Activated CD4-positive, alpha-beta T cell treated with anti-CD3 and anti-CD28 coated beads, Interleukin-2, Interleukin-4, amounts not matched to agents 100 ng/mL and 50 ng/mL, durations not matched to agents 16 hours and 8 hours (primary cell): Measurements from ENCODE around the gene MORN5.

Source experiments
- DNase-seq: peaks from one replicate; pipeline ENCODE4 v3.0.0-alpha.2; 2020; ENCODE audit warnings: low spot score

The MORN5 gene

DNA sequence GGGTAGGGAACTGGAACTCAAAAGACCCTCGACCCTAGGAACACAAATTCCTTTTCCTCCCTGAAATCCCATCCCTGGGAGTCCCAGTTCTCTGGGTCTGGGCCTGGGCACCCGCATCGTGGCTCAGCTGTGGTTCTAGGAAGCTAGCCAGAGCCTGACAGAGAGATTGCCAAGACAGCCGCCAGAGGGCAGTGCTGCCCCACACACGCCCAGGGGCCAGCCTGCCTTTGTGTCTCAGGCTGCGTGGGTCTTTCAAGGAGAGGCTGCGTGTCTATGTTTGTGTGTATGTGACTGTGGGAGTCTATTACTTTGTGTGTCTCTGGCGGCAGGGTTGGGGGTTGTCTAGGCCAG lies 34.6 kb upstream of the MORN5 start:
- peak; percentile 78 for DNase-seq

DNA sequence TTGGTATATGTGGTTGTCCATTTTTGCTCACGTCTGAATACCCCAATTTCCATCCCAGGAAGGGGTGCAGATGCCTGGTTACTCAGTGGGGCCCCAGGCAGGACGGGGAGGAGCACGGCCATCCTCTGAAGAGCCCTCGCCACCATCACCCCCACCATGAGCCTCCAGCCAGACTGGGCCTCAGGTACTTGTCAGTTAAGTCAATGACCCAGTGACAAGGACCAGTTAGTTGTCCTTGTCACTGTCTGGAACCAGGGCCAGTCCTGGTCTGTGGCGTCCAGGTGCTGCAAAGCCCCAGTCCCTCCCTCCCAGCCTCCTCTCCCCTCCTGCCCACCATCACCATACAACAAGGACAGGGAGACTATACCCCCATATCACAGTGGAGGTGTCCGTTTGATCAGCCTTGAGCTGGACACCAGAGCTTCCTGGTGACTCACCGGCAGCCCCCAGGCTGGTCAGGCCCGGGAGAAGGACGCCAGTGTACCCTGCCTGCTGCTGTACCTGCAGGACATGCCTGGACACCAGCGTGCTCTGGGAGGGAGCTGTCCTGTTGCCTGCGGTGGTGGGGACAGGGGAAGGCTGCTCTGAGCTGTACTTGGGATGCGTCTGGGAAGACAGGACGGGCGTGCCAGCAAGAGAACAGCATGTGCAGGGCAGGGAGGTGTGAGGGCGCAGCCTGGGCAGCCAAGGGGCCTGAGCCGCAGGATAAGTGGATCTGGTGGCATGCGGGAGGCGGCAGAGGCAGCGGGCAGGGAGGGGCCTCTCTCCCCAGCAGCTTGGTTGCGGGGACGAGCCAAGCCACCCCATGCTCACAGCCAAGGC lies 34.0 kb upstream of the MORN5 start:
- DNase-seq, result no peak

DNA sequence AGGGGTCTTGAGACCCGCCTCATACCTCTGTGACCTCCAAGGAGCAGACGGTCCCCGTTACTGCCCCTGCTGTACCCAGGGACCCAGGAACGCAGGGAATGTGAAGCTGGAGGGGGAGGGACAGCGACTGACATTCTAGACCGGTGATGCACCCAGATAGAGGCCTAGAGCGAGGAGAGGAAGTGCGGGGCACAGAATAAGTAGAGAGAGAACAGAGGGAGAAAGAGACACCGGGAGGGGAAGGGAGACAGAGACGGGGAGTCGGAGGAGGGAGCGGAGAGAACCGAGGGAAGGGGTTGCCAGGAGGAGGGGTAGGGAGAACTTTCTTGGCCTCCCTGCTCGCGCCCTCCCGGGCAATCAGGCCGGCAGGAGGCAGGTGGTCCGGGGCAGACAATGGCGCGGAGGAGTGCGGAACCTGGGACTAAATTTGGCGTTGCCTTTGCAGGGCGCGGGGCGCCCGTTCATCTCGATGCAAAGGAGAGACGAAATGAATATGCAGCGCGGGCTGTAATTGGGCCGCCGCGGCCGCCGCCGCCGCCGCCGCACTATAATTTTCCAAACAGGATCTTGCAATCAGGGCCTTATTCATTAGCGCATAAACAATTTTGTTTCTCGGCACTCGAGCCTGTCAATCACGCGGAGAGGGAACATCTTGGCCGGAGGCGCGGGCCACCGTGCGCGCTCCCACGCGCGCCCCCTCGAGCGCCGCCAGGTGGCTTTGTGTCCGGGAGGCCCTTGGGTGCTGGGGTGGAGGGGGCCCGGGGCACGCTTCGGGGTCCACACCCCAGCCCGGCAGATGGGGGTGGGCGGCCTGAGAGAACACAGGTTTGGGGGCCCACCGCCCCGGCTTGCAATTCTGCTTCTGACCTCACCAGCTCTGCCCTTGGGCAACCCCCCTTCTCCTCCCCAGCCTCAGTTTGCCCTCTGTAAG lies 33.1 kb upstream of the MORN5 start:
- DNase-seq, result no peak

DNA sequence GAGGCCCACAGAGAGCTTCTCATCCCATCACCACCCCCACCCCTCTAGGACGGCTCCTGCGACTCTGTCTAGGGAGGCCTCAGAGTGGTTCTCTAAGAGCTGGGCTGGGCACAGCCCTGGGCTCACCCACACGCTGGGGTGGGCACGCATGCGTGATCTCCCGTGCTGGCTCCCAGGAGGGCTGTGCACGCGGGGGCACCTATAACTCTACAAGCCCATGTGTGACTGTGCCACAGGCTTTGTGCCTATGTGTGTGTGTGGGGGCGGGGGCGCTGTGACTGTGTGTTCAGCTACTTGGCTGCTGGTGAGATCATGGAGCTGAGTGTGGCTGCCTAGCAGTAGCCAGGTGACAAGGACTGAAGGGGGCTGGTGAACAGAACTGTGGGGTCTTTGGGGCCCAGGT lies 32.3 kb upstream of the MORN5 start:
- no peak for DNase-seq

DNA sequence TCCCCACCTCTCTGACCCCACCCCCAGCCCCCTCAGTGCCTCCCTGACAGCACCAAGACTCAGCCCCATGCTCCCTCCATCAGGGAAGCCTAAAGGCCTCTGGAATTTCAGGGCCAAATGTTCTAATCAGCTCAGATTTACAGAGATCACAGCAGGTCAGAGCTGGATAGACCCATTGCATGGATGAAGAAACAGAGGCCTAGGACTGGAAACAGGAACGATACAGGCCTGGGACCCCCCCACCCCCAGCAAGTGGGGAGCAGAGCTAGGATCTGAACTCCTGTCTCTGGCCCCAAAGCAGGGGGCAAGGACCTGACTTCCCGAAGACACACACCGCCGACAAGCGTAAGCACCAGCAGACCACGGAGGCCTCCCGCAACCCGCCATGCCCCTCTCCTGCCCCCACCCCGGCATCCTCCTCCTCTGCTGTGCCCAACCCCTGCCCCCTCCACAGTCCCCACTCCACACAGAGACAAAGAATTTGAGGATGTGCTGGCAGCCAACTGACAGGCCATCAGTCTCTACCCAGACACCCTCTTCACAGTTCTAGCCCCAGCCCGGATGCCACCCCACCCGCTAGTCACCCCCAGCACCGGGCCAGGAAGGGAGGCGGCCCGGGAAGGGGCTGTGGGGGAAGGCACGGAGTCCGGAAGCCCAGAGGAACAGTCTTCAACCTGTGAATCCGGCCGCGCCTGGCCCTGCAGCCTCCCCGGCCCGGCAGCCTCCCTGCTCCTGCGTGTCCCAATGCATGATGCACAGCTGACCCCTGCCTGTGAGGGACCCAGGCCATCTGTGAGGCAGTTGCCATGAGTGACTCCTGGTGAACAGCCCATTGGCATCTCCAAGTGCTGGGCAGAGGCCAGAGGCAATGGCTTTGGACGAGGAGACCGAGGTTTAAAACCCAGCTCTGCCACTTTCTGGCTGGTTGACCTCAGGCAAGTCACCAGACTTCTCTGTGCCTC lies 31.4 kb upstream of the MORN5 start:
- no peak for DNase-seq

DNA sequence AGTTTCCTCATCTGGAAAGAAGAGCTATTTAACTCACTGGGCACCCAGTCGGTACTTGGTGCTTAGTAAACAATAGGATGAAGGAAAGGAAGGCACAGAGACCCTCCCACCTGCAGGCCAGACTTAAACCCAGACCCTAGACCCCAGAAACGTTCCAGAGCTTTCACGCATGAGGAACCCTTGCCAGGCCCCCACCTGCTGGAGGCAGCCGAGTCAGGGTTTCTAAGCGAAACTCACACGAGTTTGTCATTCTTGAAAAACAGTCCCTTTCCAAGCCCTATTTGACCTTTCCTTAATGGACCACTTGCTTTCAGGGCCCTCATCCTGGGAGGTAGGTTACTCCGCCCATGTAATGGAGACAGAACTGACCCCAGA lies 30.8 kb upstream of the MORN5 start:
- DNase-seq, result no peak

DNA sequence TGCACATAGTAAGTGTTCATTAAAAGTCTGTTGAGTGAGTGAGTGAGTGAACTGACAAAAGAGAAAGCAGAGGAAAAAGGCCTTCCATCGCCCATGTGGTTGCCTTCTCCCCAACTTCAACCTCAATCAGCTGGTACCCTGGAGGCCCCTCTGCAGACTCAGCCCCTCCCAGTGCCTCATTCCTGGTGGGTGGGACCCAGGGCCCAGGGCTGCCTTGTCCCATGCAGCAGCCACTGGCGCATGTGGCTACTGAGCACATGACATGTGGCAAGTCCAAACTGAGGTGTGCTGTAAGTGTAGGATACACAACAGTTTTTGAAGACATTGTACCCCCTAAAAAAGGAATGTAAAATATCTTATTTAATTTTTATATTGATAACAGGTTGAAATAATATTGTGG lies 29.7 kb upstream of the MORN5 start:
- DNase-seq, result no peak

DNA sequence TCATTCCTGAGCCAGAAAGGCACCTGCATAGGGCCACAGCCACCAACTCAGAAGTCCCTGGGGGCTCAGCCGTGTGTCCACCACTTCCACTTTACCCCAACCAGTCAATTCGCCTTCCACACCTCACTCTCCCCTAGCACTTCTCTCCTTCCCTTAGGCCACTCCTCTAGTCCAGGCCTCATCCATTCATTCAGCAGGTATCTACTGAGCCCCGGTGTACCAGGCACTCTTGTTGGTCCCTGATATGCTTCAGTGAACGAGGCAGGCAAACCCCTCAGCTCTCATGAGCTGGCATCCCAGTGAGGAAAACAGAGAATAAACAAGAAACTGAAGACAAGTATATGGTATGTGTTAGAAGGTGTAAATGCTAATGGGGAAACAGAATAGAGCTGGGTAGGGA lies 28.9 kb upstream of the MORN5 start:
- DNase-seq, result no peak

DNA sequence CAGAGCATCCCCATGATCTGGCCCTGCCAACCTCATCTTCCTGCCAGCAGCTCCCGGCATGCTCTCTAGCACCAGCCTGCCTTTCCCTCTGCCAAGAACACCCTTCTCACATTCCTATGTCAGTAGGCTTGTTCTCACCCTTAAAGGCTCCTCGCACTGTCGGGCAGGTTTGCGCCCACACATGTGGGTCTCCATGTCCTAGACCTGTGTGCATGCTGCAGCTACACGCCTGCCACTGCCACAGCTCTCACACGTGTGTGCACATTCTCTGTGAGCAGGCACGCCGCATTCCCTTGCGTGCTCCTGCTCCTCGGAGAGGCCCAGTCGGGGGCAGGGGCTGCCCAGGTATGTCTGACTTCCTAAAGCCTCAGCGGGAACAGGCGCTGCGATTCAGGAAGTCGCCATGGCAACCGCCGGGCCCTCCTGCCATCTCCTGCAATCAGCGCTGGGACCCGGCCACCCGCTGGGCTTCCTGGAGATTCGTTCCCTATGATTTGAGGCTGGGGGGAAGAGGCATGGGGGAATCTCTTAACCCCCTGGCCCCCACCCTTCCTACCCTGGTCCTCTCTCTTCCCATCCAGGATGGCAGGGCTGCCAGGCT lies 28.2 kb upstream of the MORN5 start:
- DNase-seq, result no peak

DNA sequence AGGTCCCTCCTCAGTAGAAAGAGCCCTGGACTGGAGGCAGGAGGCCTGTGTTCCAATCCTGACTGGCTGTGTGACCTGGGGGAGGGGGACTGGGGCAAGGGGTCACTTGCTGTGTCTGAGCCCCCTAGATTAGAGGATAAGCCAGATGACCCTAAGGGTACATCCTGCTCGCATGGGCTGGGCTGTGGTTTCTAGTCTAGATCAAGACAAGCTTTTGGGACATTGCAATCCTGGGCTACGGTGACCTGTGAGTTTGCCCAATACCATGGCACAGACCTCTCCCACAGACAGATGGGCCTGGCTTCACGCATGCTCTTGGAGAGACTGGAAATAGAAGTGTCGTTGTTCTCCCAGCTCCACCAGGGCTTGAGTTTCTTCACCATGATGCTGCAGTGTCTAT lies 27.2 kb upstream of the MORN5 start:
- no peak for DNase-seq

DNA sequence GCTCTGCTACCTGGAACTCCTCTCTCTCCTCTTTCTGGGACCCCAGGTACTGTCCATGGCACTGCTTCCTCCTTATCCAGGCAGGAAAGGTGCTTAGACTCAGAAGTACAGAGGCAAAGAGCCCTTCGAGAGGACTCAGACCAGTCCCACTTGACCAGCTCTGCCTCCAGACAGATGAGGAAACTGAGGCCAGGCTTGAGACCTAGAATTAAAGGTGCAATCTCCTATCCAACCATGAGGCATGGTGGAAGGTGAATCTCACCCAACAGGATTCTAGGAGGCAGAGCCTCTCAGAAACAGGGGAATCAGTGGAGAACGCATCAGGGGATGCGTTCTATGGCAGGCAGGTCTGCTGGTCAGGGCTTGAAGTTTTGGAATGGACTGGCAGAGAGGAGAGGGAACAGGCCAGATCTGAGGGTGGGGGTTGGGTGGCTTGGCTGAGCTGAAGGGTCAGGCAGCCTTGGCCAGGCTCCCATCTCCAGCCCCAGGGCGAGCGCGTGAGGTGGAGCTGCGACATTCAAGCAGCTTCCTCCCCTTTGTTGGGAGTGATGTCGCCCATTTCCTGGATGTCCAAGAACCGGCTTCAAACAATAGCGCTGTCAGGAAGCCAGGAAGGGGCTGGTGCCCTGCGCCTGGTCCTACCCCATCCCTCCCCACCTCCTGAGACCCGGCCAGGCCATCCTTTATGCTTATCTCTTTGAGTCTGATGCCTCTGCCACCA lies 26.3 kb upstream of the MORN5 start:
- DNase-seq, result no peak

DNA sequence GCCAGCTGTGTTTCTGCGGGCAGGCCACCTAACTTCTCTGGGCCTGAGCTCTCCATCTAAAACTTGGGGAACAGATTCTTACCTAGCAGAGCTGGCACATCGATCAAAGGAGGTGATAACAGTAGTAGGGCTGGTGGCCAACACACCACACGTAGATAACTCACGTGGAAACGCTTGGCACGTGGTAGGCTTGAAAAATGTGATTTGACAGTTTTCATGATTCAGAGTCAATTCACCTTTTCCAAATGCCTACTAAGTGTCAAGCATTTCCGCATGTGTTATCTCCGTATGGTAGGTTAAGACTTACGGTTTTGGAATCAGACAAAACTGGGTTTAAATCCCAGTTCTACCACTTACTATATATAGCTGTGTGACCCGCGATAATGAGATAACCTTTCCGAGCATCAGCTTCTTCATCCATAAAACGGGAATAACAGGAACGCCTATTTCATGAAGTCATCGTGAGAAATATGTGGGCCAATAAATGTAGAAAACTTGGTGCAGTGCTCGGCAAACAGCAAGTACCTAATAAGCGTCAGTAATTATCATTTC lies 25.6 kb upstream of the MORN5 start:
- DNase-seq, result no peak

DNA sequence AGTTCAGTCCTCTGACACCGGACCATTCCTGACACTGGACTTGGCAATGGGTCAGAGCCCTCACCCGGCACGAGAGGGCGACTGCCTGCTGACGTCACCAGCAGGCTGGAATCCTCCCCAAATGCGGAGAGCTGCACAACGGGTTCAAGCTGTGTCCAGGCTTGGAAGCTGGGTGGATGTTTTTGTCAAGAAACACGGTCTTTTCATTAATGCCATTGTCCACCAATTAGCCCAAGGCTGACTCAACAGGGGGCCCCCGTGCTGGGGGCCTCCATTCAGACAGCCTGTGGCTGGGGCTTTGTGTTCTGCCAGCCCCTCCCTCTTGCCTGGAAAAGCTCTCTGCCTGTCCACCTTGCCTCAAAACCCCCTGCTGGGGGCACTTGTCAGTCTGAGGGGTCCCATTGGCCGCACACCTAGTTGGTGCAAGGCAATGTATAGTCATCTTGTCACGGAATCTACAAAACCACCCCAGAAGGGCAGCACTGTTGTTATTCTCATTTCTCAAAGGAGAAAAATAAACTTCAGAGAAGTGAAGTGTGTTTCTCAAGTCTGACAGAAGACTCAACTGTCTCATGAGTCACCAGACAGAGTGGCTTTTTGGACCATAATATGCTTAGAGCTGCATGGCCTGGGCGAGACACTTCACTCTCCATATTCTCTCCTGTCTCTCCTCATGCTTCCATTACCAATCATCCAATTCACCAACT lies 24.7 kb upstream of the MORN5 start:
- DNase-seq, result no peak

DNA sequence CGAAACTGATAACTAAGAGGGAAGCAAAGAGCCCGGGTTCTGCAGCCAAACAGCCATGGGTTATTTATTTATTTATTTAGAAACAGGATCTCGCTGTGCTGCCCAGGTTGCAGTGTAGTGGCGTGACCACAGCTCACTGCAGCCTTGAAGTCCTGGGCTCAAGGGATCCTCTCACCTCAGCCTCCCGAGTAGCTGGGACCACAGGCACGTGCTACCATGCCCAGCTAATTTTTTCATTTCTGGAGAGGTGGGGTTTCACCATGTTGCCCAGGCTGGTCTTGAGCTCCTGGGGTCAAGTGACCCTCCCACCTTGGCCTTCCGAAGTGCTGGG lies 24.2 kb upstream of the MORN5 start:
- no peak for DNase-seq

DNA sequence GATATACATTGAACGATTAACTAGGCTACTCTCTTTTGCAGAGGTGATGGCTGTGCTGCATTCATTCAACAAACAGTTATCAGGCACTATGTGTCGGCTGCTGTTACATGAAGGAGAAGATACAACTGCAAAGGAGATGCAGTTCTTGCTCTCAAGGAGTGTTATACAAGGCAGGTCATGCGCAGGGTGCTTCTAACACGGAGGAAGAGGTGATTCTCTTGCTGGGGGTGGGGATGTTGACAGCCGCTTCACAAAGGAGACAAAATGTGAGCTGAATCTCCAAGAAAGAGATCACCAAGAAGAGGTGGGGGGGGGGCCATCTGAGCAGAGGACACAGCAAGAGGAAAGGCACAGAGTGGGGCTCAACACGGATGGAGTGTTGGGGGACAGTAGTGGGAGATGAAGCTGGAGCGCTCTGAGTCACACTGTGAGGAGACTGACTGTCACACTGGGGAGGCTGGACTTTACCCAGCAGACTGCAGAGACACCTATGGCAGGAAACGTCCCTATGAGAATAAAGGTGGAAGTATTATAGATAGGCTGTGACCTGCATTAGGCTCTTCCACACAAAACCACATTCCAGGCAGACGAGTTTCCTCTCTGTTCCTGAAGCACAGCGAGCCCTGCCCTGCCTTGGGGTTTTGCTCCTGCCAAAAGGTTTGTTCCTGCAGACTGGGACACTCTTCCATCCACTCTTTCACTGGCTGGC lies 21.0 kb upstream of the MORN5 start:
- no peak for DNase-seq

DNA sequence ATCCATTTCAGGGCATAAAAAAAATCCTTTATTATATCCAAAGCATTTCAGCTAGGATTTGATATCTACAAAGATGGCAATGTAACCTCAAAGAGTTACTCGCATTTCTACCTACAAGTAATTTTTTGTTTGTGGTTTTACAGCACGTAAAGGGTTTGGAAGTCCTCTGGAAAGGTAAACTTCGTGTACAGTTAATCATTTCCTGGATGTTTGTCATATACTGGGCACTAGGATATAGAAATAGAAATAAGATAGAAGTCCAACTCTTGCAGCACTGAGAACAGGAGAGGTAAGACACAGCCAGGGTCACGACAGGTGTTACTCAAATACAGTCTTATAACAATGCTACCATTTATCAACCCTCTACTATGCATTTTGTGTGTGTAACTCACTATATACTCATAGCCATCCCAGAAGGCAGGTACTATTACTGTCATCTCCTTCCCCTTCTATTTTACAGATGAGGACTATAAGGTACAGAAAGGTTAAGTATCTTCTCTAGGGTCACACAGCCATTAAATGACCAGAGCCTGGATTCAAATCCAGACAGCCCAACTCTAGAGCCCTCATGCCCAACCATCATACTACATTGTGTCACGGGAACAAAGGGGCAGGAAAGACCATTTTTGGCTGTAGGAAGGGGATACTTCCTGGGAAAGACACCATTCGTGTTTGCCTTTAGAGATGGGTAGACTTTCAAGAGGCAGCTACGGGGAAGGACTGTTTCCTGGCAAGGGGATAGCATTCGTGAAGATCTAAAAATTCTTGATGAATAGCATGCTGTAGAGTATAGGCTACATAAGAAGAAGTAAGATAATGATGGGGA lies 19.1 kb upstream of the MORN5 start:
- DNase-seq, result no peak

DNA sequence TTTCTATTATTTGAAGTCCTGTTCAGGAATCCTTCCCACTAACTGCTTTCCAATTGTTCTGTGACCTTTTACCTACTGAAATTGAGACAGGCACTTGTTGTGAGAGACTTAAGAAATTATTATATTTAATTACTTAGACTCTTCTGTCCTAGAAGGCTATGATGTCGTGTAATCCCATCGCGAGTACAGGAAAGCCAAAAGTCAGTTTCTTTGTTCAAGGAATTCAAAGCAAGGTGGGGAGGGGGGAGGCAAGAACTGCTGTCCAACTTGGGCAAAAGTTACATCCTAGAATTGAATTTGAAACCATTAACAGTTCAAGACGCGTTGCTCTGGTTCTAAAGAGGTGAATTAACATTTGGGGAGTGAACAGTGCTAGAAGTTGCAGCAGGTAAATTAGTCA lies 18.0 kb upstream of the MORN5 start:
- DNase-seq, result no peak

DNA sequence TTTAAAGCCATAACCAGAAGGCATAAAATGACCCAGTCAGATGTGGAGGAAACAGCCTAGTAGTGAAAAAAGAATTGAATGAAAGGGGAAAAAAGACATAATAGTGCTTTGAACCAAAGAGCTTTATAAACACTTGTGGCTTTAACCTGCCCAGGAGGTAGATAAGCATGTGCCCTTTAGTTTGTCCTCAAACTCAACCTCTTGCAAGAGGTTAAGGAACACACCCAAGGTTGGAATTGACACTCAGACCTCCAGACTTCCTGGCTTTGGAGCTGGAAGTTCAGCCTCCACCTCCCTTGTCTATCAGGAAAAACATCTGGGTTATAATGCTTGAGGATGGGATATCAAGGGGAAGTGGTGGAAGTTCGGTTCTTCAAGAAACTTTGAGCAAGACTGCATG lies 16.4 kb upstream of the MORN5 start:
- DNase-seq, result no peak

DNA sequence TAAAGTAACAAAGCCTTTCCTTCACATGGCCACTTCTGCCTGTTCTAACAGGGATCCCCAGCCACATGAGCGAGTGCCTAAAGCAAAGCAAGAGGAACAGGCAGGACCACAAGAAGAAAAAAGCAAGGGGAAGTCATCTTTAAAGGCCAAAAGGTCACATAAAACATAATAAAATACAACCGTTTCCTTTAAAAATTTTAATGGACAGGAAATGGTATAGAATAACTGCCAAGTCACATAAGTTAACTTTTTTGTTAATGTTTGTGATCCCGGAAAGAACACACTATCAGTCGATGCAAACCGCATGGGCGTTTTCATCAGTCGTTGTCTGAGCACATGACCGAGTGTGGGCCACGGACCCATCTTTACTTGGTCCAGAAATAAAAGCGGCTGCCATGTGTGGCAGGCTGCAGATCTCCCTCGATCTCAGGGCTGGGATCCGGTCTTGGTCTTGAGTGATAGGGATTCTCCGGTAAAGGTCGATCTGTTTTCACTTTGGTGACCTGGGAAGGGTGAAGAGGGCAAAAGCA lies 15.8 kb upstream of the MORN5 start:
- no peak for DNase-seq
